Suprapubic skin (tissue), 3 donors: ENCODE measurements around the gene LRRC45.

Source experiments
- CTCF ChIP-seq, 2 donors: fragments of 200-600 bp in 1 of 2; fragments of 450-650 bp in 1 of 2; sonication (generic) in 1 of 2; IDR thresholded peaks; one replicate each; pipeline ENCODE4 v1.5.1; 2016 to 2019; ENCODE audit warnings: antibody characterized with exemption in 2 of 2, mild to moderate bottlenecking in 1 of 2, moderate library complexity in 1 of 2
- POLR2A ChIP-seq, 2 donors: fragments of 450-650 bp; IDR thresholded peaks; one replicate each; pipeline ENCODE4 v1.6.1; 2017; ENCODE audit warnings: antibody characterized with exemption in 2 of 2, mild to moderate bottlenecking in 2 of 2, moderate library complexity in 2 of 2

DNA sequence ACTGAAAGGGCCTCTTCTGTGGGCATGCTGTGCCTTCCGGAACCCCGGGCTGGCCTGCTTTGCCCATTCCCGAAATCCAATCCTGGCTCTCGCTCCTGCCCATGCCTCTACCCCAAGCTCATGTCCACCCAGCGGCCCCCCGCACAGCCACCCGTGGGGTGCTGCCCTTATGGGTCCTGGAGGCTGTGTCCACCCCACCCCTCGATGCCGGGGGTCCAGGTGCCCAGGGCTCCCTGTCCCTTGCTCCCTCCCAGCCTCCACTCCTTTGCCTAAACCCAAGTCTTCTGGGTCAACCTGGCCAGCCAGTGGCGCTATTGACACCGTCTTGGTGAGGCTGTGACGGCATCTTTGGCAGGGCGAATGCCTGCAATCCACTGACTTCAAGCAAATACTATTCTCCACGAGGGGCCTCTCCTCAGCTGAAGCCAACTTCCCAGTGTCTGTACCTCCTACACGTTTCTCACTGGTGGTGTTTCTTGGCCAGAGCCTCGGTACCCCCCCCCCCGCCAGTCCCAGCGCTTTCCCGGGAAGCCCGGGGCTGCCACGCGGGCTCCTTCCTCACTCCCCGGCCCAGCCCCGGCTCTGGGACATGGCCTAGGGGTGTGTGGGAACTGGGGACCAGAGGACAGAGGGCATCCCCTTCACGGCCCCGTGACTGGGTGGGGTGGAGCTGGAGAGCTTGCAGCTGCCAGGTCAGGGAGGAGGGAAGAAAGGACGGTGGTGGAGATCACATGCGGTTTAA lies 54.7 kb downstream of the LRRC45 start:
- TF ChIP-seq CTCF (IDR thresholded peaks at IDR 0.05) (no peak), POLR2A (IDR thresholded peaks at IDR 0.05) (no peak)
